DOHH2 (cell line): ENCODE measurements around the gene POLR3A.
"Not testable (repeated sequence)": the region's sequence is repeated elsewhere in the genome, so short reads cannot be mapped to it uniquely, and the experiment has no call there.

Experiments used
- H3F3A ChIP-seq: fragments of 200-600 bp; sonication (generic), shearing (Covaris generic); 2 replicates; pipeline ENCODE4 v1.6.0; 2016; ENCODE audit warnings: antibody characterized with exemption, mild to moderate bottlenecking; ENCODE audit not compliant: control insufficient read depth, insufficient read depth
- H3K27ac ChIP-seq: fragments of 200-600 bp; sonication (generic); 2 replicates; pipeline ENCODE4 v1.5.1; 2014; ENCODE audit warnings: low read depth, mild to moderate bottlenecking, low read length, moderate library complexity
- H3K27me3 ChIP-seq: fragments of 200-600 bp; sonication (generic); 2 replicates; pipeline ENCODE4 v1.6.1; 2014; ENCODE audit warnings: mild to moderate bottlenecking, low read length, mixed read lengths; ENCODE audit not compliant: control insufficient read depth
- H3K36me3 ChIP-seq: fragments of 200-600 bp; sonication (generic); 2 replicates; pipeline ENCODE4 v1.6.1; 2014; ENCODE audit warnings: mild to moderate bottlenecking, low read length, moderate library complexity, mixed read lengths; ENCODE audit not compliant: control insufficient read depth
- H3K4me1 ChIP-seq: fragments of 200-600 bp; sonication (generic); 2 replicates; pipeline ENCODE4 v1.6.1; 2014; ENCODE audit warnings: mild to moderate bottlenecking, low read length, mixed read lengths; ENCODE audit not compliant: control insufficient read depth
- H3K4me2 ChIP-seq: fragments of 200-600 bp; sonication (generic); 2 replicates; pipeline ENCODE4 v1.6.0; 2014; ENCODE audit warnings: mild to moderate bottlenecking, low read length, moderate library complexity
- H3K4me3 ChIP-seq: fragments of 200-600 bp; sonication (generic); 2 replicates; pipeline ENCODE4 v1.5.1; 2014; ENCODE audit warnings: mild to moderate bottlenecking, low read length, mixed read lengths
- H3K79me2 ChIP-seq: fragments of 200-600 bp; sonication (generic); 2 replicates; pipeline ENCODE4 v1.6.1; 2014; ENCODE audit warnings: mild to moderate bottlenecking, low read length, mixed read lengths; ENCODE audit not compliant: control insufficient read depth
- H3K9me2 ChIP-seq: fragments of 200-600 bp; sonication (generic); replicated peaks from 2 replicates; pipeline ENCODE4 v1.6.1; 2014; ENCODE audit warnings: mild to moderate bottlenecking, low read length, mixed read lengths; ENCODE audit not compliant: control insufficient read depth
- H3K9me3 ChIP-seq: fragments of 200-600 bp; sonication (generic); 2 replicates; pipeline ENCODE4 v1.6.1; 2014; ENCODE audit warnings: antibody characterized with exemption, low read length, mixed read lengths; ENCODE audit not compliant: control insufficient read depth, insufficient read depth
- H4K20me1 ChIP-seq: fragments of 200-600 bp; sonication (generic); 2 replicates; pipeline ENCODE4 v1.6.0; 2014; ENCODE audit warnings: low read depth, mild to moderate bottlenecking, antibody characterized with exemption, low read length, moderate library complexity; ENCODE audit not compliant: control insufficient read depth, insufficient read depth
- CTCF ChIP-seq: fragments of 200-600 bp; sonication (generic); IDR thresholded peaks from one replicate; pipeline ENCODE4 v1.5.1; 2014; ENCODE audit warnings: antibody characterized with exemption, mild to moderate bottlenecking, low read depth, low read length; ENCODE audit not compliant: poor library complexity, severe bottlenecking
- EZH2phosphoT487 ChIP-seq: fragments of 200-600 bp; sonication (generic); IDR thresholded peaks from 2 replicates; pipeline ENCODE4 v1.6.1; 2017; ENCODE audit warnings: borderline replicate concordance, mild to moderate bottlenecking, antibody characterized with exemption, low read length, moderate library complexity, mixed read lengths

Gene POLR3A

GRCh38 chr10:78002541-78003288 is 26.6 kb downstream of the POLR3A start:
- Histone ChIP-seq H3K27me3 (no peaks in the 10 kb centered on the region), H3F3A (no peaks in the 10 kb centered on the region), H3K36me3 (peaks cover 76% of the 10 kb centered on the region), H3K79me2 (no peaks in the 10 kb centered on the region), H3K4me1 (no peaks in the 10 kb centered on the region), H3K27ac (no peak overlapping the region), H3K9me3 (no peaks in the 10 kb centered on the region), H3K4me2 (no peak overlapping the region), H4K20me1 (no peaks in the 10 kb centered on the region), H3K9me2 (no peaks in the 10 kb centered on the region), H3K4me3 (no peak overlapping the region)
- TF ChIP-seq EZH2phosphoT487 (no peak), CTCF (no peak)

GRCh38 chr10:78000956-78001472 is 28.3 kb downstream of the POLR3A start:
- TF ChIP-seq CTCF, result no peak
- TF ChIP-seq EZH2phosphoT487, result no peak
- no peaks in the 10 kb centered on the region for H3K4me1 ChIP-seq
- H3K36me3 ChIP-seq, result peaks cover 63% of the 10 kb centered on the region

GRCh38 chr10:78000206-78000605 is 29.1 kb downstream of the POLR3A start:
- Histone ChIP-seq H4K20me1 (no peaks in the 10 kb centered on the region), H3K9me2 (no peaks in the 10 kb centered on the region), H3K4me3 (no peak overlapping the region), H3K36me3 (peaks cover 55% of the 10 kb centered on the region), H3K79me2 (no peaks in the 10 kb centered on the region), H3F3A (no peaks in the 10 kb centered on the region), H3K9me3 (no peaks in the 10 kb centered on the region), H3K27me3 (no peaks in the 10 kb centered on the region), H3K27ac (no peak overlapping the region), H3K4me1 (no peaks in the 10 kb centered on the region), H3K4me2 (no peak overlapping the region)
- TF ChIP-seq CTCF, result no peak
- TF ChIP-seq EZH2phosphoT487, result no peak

More at GRCh38 chr10:78000956-78001472, 28.3 kb downstream of the POLR3A start:
- H3K9me2 ChIP-seq, result no peaks in the 10 kb centered on the region
- no peaks in the 10 kb centered on the region for H4K20me1 ChIP-seq
- no peaks in the 10 kb centered on the region for H3K79me2 ChIP-seq
- no peak overlapping the region for H3K4me2 ChIP-seq
- no peak overlapping the region for H3K4me3 ChIP-seq
- H3K9me3 ChIP-seq, result no peaks in the 10 kb centered on the region
- no peak overlapping the region for H3K27ac ChIP-seq
- H3K27me3 ChIP-seq, result no peaks in the 10 kb centered on the region
- no peaks in the 10 kb centered on the region for H3F3A ChIP-seq

GRCh38 chr10:77998780-77999179 is 30.5 kb downstream of the POLR3A start:
- not testable (repeated sequence) for H3K79me2 ChIP-seq, H4K20me1 ChIP-seq, H3K9me2 ChIP-seq, H3K4me3 ChIP-seq, H3K4me2 ChIP-seq, H3K27me3 ChIP-seq, H3K9me3 ChIP-seq, H3F3A ChIP-seq, H3K4me1 ChIP-seq, H3K27ac ChIP-seq
- peaks cover 48% of the 10 kb centered on the region for H3K36me3 ChIP-seq
